Measurements from ENCODE around the gene COLEC11.

DNA sequence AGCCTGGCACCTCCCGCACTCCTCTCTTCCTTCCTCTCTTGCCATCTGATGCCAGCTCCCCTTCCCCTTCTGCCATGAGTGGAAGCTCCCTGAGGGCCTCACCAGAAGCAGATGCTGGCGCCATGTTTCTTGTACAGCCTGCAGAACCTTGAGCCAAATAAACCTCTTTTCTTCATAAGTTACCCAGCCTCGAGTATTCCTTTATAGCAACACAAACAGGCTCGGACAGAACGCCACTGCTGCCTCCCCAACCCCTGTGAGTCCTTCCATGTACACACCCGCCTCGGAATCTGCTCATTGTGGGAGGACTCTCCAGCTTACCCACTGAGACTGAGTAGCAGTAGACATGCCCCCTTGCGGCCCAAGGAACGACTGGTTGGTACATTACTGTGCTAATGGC lies 28.1 kb upstream of the COLEC11 start:
- TF ChIP-seq POLR2A (IDR thresholded peaks at IDR 0.05) (no peak), POLR2AphosphoS5 (IDR thresholded peaks at IDR 0.05) (no peak)
- TF ChIP-seq, protein P1, sequence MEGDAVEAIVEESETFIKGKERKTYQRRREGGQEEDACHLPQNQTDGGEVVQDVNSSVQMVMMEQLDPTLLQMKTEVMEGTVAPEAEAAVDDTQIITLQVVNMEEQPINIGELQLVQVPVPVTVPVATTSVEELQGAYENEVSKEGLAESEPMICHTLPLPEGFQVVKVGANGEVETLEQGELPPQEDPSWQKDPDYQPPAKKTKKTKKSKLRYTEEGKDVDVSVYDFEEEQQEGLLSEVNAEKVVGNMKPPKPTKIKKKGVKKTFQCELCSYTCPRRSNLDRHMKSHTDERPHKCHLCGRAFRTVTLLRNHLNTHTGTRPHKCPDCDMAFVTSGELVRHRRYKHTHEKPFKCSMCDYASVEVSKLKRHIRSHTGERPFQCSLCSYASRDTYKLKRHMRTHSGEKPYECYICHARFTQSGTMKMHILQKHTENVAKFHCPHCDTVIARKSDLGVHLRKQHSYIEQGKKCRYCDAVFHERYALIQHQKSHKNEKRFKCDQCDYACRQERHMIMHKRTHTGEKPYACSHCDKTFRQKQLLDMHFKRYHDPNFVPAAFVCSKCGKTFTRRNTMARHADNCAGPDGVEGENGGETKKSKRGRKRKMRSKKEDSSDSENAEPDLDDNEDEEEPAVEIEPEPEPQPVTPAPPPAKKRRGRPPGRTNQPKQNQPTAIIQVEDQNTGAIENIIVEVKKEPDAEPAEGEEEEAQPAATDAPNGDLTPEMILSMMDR (IDR thresholded peaks at IDR 0.05 in 8 of 11, conservative IDR thresholded peaks at IDR 0.05 in 3 of 11), result no peak

Data from spleen (tissue), 7 donors.